Tibial nerve (tissue), 4 donors: ENCODE results near the gene TMIGD1. TPM values are rescaled to one million over a fixed set of nuclear protein-coding genes. Genes with fewer than 3 reads are reported as not detected.

Experiments
- DNase-seq, 2 donors: peaks; one replicate each; pipeline ENCODE4 v3.0.0-alpha.2; 2019; ENCODE audit warnings: low spot score in 2 of 2
- H3K27ac ChIP-seq, 4 donors: fragments of 200-600 bp; sonication (generic) in 3 of 4; one replicate each; pipeline ENCODE4 v1.5.1; 2017 to 2019; ENCODE audit warnings: mild to moderate bottlenecking in 1 of 4
- H3K27me3 ChIP-seq, 2 donors: fragments of 200-600 bp; sonication (generic) in 1 of 2; one replicate each; pipeline versions ENCODE4 v1.5.1 to v1.6.0; 2017 to 2019
- H3K36me3 ChIP-seq, 3 donors: fragments of 200-600 bp; sonication (generic); one replicate each; pipeline ENCODE4 v1.5.1; 2018 to 2019
- H3K4me1 ChIP-seq, 4 donors: fragments of 200-600 bp; sonication (generic) in 3 of 4; one replicate each; pipeline ENCODE4 v1.5.1; 2017 to 2019
- H3K4me3 ChIP-seq, 4 donors: fragments of 200-600 bp; sonication (generic) in 3 of 4; one replicate each; pipeline ENCODE4 v1.5.1; 2017 to 2019; ENCODE audit warnings: mild to moderate bottlenecking in 1 of 4, moderate library complexity in 1 of 4
- H3K9me3 ChIP-seq, 4 donors: fragments of 200-600 bp; sonication (generic) in 3 of 4; one replicate each; pipeline ENCODE4 v1.5.1; 2017 to 2019
- CTCF ChIP-seq, 5 experiments: fragments of 200-600 bp in 3 of 5; fragments of 450-650 bp in 2 of 5; sonication (generic) in 3 of 5; IDR thresholded peaks; one replicate each; pipeline ENCODE4 v1.5.1; 2016 to 2019; ENCODE audit warnings: antibody characterized with exemption in 5 of 5, mild to moderate bottlenecking in 3 of 5, moderate library complexity in 2 of 5
- EP300 ChIP-seq, 2 donors: sonication (generic); formaldehyde crosslinking; IDR thresholded peaks; one replicate each; pipeline ENCODE4 v1.6.1; 2017; ENCODE audit warnings: antibody characterized with exemption in 2 of 2, mild to moderate bottlenecking in 1 of 2
- POLR2A ChIP-seq, 2 donors: fragments of 450-650 bp; IDR thresholded peaks; one replicate each; pipeline ENCODE4 v1.6.1; 2017; ENCODE audit warnings: antibody characterized with exemption in 2 of 2, mild to moderate bottlenecking in 2 of 2, moderate library complexity in 2 of 2
- WGBS, 2 donors: methylation state at CpG; one replicate each; pipeline ENCODE4 v1.1.5; 2018; 5-methylcytosine and 5-hydroxymethylcytosine counted together
- total RNA-seq, 4 donors: library from RNA; depleted of rRNA; stranded (reverse); fragments of >200 nt; gene quantifications; one replicate each; pipeline ENCODE4 v1.1.0, GENCODE V29; 2016

TMIGD1 gene
- total RNA-seq, 4 donors from 2014 or later = not detected

GRCh38 chr17:30314474-30314873, 19.4 kb downstream of the TMIGD1 start:
- no peak for DNase-seq
- Histone ChIP-seq H3K36me3 (no peaks in the 10 kb centered on the region), H3K4me3 (no peak overlapping the region), H3K27ac (no peak overlapping the region), H3K27me3 (no peaks in the 10 kb centered on the region), H3K9me3 (no peaks in the 10 kb centered on the region), H3K4me1 (no peaks in the 10 kb centered on the region)
- WGBS, 2 donors = 54 to 58% methylated on average over 1 of the region's 1 CpG
- TF ChIP-seq EP300 (IDR thresholded peaks at IDR 0.05) (no peak), POLR2A (IDR thresholded peaks at IDR 0.05) (no peak), CTCF (IDR thresholded peaks at IDR 0.05) (no peak)

DNA sequence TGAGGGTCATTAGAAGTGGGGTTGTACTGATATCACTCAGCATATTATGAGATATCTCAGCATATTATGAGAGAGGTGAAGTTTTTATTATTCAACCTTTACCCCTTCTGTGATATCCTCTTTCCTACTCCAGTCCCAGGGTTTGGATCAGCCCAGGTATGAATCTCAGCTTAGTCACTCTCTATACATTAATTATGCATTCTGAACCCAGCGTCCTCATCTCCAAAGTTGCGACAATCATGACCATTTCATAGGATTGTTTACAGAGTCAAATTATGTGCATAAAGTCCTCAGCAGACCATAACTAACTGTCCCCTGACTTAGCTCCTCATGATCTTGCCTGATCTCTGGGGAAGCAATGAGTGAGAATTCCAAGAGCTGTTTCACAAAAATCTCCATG, 21.6 kb downstream of the TMIGD1 start:
- H3K36me3 ChIP-seq = no peaks in the 10 kb centered on the region
- H3K4me3 ChIP-seq = no peak overlapping the region
- no peaks in the 10 kb centered on the region for H3K27me3 ChIP-seq
- H3K4me1 ChIP-seq = no peaks in the 10 kb centered on the region
- H3K27ac ChIP-seq = no peak overlapping the region
- TF ChIP-seq CTCF (IDR thresholded peaks at IDR 0.05) = no peak
- no peak for TF ChIP-seq EP300 (IDR thresholded peaks at IDR 0.05)
- no peak for TF ChIP-seq POLR2A (IDR thresholded peaks at IDR 0.05)
- H3K9me3 ChIP-seq = no peaks in the 10 kb centered on the region
- no peak for DNase-seq
- WGBS, 2 donors = 69 to 75% methylated on average over 2 of the region's 2 CpGs

DNA sequence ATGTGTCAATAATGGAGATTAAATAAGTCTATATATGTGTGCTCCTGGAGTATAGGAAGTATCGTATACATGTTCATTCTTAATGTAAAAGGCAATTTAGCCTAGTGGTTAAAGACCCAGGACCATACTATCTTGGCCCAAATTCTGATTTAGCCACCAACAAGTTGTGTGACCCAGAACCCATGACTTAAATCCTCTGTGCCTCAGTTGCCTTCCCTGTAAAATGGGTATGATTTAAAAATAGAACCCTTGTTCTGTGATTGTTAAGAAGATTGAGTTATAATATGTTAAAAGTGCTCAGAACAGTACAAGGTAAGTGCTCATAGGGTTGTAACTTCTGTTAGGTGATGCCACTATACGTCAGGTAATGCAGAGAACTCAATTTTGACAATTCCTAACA, 23.3 kb downstream of the TMIGD1 start:
- Histone ChIP-seq H3K27me3 (peaks cover 0 to 1% of the 10 kb centered on the region in 2 donors), H3K4me1 (no peaks in the 10 kb centered on the region), H3K9me3 (no peaks in the 10 kb centered on the region), H3K4me3 (no peak overlapping the region), H3K36me3 (no peaks in the 10 kb centered on the region), H3K27ac (no peak overlapping the region)
- WGBS, 2 donors = 96% methylated on average over 2 of the region's 2 CpGs
- no peak for DNase-seq
- TF ChIP-seq CTCF (IDR thresholded peaks at IDR 0.05) = no peak

- H3K27ac ChIP-seq = no peak overlapping the region
- DNase-seq = no peak
- H3K27me3 ChIP-seq = peaks cover 0 to 5% of the 10 kb centered on the region in 2 donors
- H3K9me3 ChIP-seq = no peaks in the 10 kb centered on the region
- no peak overlapping the region for H3K4me3 ChIP-seq
- no peaks in the 10 kb centered on the region for H3K4me1 ChIP-seq
- TF ChIP-seq CTCF (IDR thresholded peaks at IDR 0.05) = no peak
- H3K36me3 ChIP-seq = no peaks in the 10 kb centered on the region
- WGBS, 2 donors = 73 to 75% methylated on average over 6 of the region's 6 CpGs
Observed at GRCh38 chr17:30309591-30309990, 24.3 kb downstream of the TMIGD1 start.

DNA sequence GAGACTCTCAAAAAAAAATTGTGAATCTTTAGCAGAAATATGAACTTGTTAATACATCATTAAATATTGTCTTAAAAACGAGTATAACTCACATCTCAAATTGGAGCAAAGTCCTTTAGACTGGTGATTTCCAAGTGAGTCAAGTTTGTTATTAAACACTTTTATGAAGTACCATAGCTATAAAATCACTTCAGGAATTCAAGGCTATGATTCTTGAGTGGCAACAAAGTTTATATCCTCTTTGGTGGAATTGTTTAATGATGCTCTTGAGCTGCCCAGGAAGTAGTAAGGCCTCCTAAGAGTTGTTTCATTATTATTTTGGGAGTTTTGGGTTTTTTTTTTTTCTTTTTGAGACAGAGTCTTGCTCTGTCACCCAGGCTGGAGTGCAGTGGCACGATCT, 25.5 kb downstream of the TMIGD1 start:
- 76 to 85% methylated on average over 2 of the region's 2 CpGs for WGBS, 2 donors
- Histone ChIP-seq H3K9me3 (no peaks in the 10 kb centered on the region), H3K36me3 (no peaks in the 10 kb centered on the region), H3K4me3 (no peak overlapping the region), H3K27me3 (peaks cover 0 to 5% of the 10 kb centered on the region in 2 donors), H3K27ac (no peak overlapping the region), H3K4me1 (no peaks in the 10 kb centered on the region)
- no peak for DNase-seq
- no peak for TF ChIP-seq CTCF (IDR thresholded peaks at IDR 0.05)
- no peak for TF ChIP-seq POLR2A (IDR thresholded peaks at IDR 0.05)
- TF ChIP-seq EP300 (IDR thresholded peaks at IDR 0.05) = no peak
